Skeletal muscle cell (primary cell): ENCODE results near the gene CCDC9B.

ENCODE experiments used
- DNase-seq: peaks from one replicate; pipeline ENCODE4 v3.0.0-alpha.2; 2010; ENCODE audit warnings: low read depth
- H3K4me3 ChIP-seq: 2 replicates; pipeline ENCODE4 v1.5.1; 2011; ENCODE audit warnings: low read depth, mild to moderate bottlenecking, control low read depth, low read length, moderate library complexity

The CCDC9B gene

DNA sequence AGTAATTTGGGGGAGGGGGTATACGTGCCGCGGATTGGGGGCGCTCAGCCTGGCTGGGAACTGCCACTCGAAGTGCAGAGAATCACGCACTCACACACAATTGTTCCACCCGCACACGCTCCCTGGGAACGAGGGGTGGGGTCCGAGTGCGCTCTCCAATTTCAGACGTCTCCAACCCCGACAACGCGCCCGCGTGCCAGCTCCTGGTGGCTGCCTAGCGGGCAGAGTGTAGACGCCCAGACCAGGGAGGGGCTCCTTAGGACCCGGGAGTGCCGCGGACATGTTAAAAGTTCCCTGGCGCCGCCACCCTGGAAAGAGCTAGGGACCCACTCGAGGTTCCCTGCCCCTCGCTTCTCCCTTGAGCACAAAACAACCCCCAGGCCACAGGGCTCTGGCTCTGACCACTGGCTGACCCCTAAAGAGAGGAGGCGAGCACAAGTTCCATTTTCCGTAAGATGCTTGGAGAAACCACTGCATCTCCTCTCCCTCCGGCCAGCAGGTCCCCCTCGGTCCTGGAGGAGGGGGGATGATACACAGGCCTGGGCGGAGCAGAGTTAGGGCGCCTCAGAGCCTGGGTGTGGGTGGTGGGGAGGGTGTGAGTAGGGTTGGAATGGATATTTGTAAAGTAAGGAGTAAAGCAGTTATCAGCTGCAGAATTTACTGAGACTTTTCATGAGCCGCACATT lies 57.0 kb downstream of the CCDC9B start:
- H3K4me3 ChIP-seq = no peak overlapping the region
- no peak for DNase-seq

DNA sequence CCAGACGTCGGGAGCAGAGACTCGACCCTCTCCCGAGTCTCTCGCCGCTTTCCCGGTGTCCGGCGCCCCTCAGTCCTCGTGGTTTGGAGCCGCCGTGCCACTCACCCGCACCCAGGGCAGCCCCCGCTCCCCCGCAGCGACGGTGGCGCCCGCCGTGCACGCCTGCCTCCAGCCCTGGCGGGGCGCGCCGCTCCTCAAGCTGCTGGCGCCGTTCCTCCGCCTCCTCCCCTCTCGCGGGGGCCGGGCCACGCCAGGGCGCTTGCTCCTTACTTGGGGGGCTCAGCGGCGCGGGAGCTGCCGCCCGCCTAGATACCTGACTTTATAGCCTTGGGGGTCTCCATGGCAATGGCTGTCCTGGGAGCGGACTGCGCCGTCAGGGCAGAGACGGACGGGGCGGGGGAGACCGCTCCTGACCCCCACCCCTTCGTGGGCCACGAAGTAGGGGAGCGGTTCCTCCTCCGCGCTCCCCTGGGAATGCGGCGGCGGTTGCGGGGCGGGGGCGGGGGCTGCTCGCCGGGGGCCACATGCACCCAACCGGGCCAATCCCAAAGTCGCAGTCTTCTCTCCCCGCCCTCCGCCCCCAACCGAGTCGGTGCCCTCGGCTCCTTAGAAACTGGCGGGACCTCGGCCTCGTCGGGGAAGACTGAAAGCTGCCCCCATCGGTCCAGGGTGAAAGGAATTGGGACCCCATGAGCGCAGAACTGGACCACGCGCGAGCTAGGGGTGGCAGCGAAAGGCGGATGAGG lies 57.7 kb downstream of the CCDC9B start, which contains the start of gene ANKRD63:
Gene ANKRD63 (minus strand): TSS at position 196 of the 746 bp plus-strand sequence. CDS start 478 bp downstream, outside the sequence.
- H3K4me3 ChIP-seq = peak within 1 kb of the TSS; percentile 33
- DNase-seq = no peak

DNA sequence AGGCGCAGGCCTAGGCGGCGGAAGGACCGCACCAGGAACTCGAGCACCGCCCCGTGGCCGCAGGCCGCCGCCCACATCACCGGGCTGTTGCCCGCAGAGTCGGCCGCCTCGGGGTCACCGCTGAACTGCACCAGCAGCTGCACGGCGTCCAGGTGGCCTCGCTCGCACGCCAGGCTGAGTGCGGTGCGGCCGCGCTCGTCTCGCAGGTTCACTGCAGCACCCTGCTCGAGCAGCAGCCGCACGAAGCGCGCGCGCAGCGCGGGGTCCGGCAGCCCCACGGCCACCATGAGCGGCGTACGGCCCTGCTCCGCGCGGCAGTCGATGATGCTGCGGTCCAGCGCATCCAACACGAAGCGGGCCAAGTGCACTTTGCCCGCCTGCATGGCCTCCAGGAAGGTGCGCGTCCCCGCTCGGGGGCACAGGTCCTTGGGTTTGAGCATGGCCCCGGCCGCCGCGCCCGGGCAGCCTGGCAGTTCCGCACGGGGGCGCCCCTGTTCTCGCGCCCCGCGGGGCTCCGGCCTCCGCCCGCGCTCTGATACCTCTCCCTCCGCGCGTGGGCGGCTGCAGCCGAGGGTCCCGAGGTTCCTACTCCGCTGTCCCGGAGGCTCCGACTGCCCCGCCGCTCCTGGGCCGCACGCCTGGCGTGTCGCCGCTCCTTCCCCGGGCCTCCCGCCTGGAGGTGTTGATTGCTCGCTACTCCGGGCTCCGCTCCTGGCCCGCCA lies 58.4 kb downstream of the CCDC9B start:
- no peak for DNase-seq
- H3K4me3 ChIP-seq = peak overlapping the region; percentile 33

DNA sequence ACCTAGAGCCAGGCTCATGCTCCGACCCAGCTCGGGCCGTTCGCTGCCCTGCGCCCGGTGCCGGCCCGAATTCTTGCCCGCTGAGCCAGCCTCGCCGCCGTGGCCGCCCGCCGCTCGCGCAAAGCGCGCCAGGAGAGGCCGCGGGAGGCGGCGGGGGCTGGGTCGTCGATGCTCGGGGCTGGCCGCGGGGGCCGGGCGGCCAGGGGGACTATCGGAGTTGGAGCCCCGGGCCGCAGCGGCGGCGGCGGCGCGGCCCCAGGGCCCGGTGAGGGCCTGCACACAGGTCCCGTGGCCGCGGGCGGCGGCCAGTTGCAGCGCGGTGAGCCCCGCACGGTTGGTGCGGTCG lies 59.0 kb downstream of the CCDC9B start:
- DNase-seq = no peak
- peak overlapping the region; percentile 33 for H3K4me3 ChIP-seq
